Neural progenitor cell (in vitro differentiated cells): ENCODE measurements around the gene CLTB. TPM values are rescaled to one million over a fixed set of nuclear protein-coding genes. Genes with fewer than 3 reads are reported as not detected.

ENCODE experiments used
- DNase-seq: peaks from one replicate; pipeline ENCODE4 v3.0.0-alpha.2; 2016; ENCODE audit warnings: low spot score
- H2AFZ ChIP-seq: fragments of 200-600 bp; sonication (generic); replicated peaks from 2 replicates; pipeline ENCODE4 v1.6.1; 2016; ENCODE audit warnings: antibody characterized with exemption
- H3F3A ChIP-seq: fragments of 200-600 bp; sonication (generic); 2 replicates; pipeline ENCODE4 v1.6.1; 2016; ENCODE audit warnings: antibody characterized with exemption, low read depth
- H3K27ac ChIP-seq: fragments of 200-600 bp; sonication (generic); 2 replicates; pipeline ENCODE4 v1.5.1; 2016; ENCODE audit warnings: mild to moderate bottlenecking
- H3K27me3 ChIP-seq: fragments of 200-600 bp; sonication (generic); 2 replicates; pipeline ENCODE4 v1.6.1; 2016; ENCODE audit warnings: mild to moderate bottlenecking, moderate library complexity
- H3K36me3 ChIP-seq: fragments of 200-600 bp; sonication (generic); 2 replicates; pipeline ENCODE4 v1.5.1; 2016
- H3K4me1 ChIP-seq: fragments of 200-600 bp; sonication (generic); 2 replicates; pipeline ENCODE4 v1.6.1; 2016; ENCODE audit warnings: mixed run types
- H3K4me2 ChIP-seq: fragments of 200-600 bp; sonication (generic); 2 replicates; pipeline ENCODE4 v1.6.1; 2016
- H3K4me3 ChIP-seq: fragments of 200-600 bp; sonication (generic); 2 replicates; pipeline ENCODE4 v1.5.1; 2016
- H3K79me2 ChIP-seq: fragments of 200-600 bp; sonication (generic); 2 replicates; pipeline ENCODE4 v1.6.1; 2016; ENCODE audit warnings: low read depth
- H3K9ac ChIP-seq: fragments of 200-600 bp; sonication (generic); 2 replicates; pipeline ENCODE4 v1.6.1; 2016
- H3K9me3 ChIP-seq: fragments of 200-600 bp; sonication (generic); 2 replicates; pipeline ENCODE4 v1.5.1; 2016; ENCODE audit warnings: low read depth
- H4K20me1 ChIP-seq: fragments of 200-600 bp; sonication (generic); 2 replicates; pipeline ENCODE4 v1.6.1; 2016; ENCODE audit warnings: low read depth
- H3K27ac Mint-ChIP-seq: 3 replicates; pipeline ENCODE4 v1.8.0; 2021; ENCODE audit warnings: mixed read lengths
- H3K27me3 Mint-ChIP-seq: 2 replicates; pipeline ENCODE4 v1.8.0; 2022; ENCODE audit warnings: low read depth, mild to moderate bottlenecking, inconsistent platforms, moderate library complexity, mixed read lengths; ENCODE audit not compliant: insufficient read depth
- H3K36me3 Mint-ChIP-seq: 3 replicates; pipeline ENCODE4 v1.8.0; 2021; ENCODE audit warnings: mixed read lengths
- H3K4me1 Mint-ChIP-seq: 3 replicates; pipeline ENCODE4 v1.8.0; 2021; ENCODE audit warnings: mixed read lengths
- H3K4me3 Mint-ChIP-seq: 3 replicates; pipeline ENCODE4 v1.8.0; 2021; ENCODE audit warnings: mild to moderate bottlenecking, moderate library complexity, mixed read lengths
- H3K9me3 Mint-ChIP-seq: 3 replicates; pipeline ENCODE4 v1.8.0; 2020; ENCODE audit warnings: mixed read lengths
- EZH2 ChIP-seq: fragments of 200-600 bp; sonication (generic); IDR thresholded peaks from 2 replicates; pipeline ENCODE4 v1.6.1; 2017; ENCODE audit warnings: antibody characterized with exemption, mild to moderate bottlenecking, moderate library complexity
- EZH2phosphoT487 ChIP-seq: fragments of 200-600 bp; sonication (generic); IDR thresholded peaks from 2 replicates; pipeline ENCODE4 v1.6.1; 2017; ENCODE audit warnings: antibody characterized with exemption
- total RNA-seq: library from RNA; depleted of rRNA; stranded (reverse); fragments of >200 nt; gene quantifications from 2 replicates; pipeline ENCODE4 v1.2.3, GENCODE V29; 2015; ENCODE audit warnings: low replicate concordance
- TF ChIP-seq, protein P1 (sequence below): fragments of 200-600 bp; sonication (generic); IDR thresholded peaks from 2 replicates; pipeline ENCODE4 v1.5.1; 2017; ENCODE audit warnings: antibody characterized with exemption, mild to moderate bottlenecking

CLTB gene
- total RNA-seq, 1 donor from 2014 or later, result 12.6 TPM

- peaks cover 2% of the 10 kb centered on the region for H3K36me3 Mint-ChIP-seq
- peaks cover 8% of the 10 kb centered on the region for H4K20me1 ChIP-seq
Observed at GRCh38 chr5:176383961-176384360, 32.4 kb downstream of the CLTB start.

GRCh38 chr5:176383248-176383905 lies 33.0 kb downstream of the CLTB start:
- Mint-ChIP-seq H3K9me3 (no peaks in the 10 kb centered on the region), H3K36me3 (peaks cover 2% of the 10 kb centered on the region), H3K27me3 (peaks cover 1% of the 10 kb centered on the region), H3K4me1 (peaks cover 15% of the 10 kb centered on the region), H3K27ac (no peak overlapping the region), H3K4me3 (no peak overlapping the region)
- Histone ChIP-seq H3K79me2 (peaks cover 29% of the 10 kb centered on the region), H3K9ac (no peak overlapping the region), H3K9me3 (no peaks in the 10 kb centered on the region), H3K4me2 (no peak overlapping the region), H3K27ac (no peak overlapping the region), H4K20me1 (peaks cover 8% of the 10 kb centered on the region), H3F3A (no peaks in the 10 kb centered on the region), H3K4me1 (peaks cover 7% of the 10 kb centered on the region), H2AFZ (no peak overlapping the region), H3K4me3 (no peak overlapping the region), H3K36me3 (no peaks in the 10 kb centered on the region), H3K27me3 (no peaks in the 10 kb centered on the region)
- DNase-seq, result no peak
- TF ChIP-seq, protein P1, sequence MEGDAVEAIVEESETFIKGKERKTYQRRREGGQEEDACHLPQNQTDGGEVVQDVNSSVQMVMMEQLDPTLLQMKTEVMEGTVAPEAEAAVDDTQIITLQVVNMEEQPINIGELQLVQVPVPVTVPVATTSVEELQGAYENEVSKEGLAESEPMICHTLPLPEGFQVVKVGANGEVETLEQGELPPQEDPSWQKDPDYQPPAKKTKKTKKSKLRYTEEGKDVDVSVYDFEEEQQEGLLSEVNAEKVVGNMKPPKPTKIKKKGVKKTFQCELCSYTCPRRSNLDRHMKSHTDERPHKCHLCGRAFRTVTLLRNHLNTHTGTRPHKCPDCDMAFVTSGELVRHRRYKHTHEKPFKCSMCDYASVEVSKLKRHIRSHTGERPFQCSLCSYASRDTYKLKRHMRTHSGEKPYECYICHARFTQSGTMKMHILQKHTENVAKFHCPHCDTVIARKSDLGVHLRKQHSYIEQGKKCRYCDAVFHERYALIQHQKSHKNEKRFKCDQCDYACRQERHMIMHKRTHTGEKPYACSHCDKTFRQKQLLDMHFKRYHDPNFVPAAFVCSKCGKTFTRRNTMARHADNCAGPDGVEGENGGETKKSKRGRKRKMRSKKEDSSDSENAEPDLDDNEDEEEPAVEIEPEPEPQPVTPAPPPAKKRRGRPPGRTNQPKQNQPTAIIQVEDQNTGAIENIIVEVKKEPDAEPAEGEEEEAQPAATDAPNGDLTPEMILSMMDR, result no peak
- TF ChIP-seq EZH2, result no peak
- no peak for TF ChIP-seq EZH2phosphoT487

More at GRCh38 chr5:176383961-176384360, 32.4 kb downstream of the CLTB start:
- Histone ChIP-seq H3K27me3 (no peaks in the 10 kb centered on the region), H2AFZ (no peak overlapping the region), H3K9me3 (no peaks in the 10 kb centered on the region), H3K36me3 (no peaks in the 10 kb centered on the region), H3F3A (no peaks in the 10 kb centered on the region), H3K4me1 (peaks cover 7% of the 10 kb centered on the region), H3K4me2 (no peak overlapping the region), H3K9ac (no peak overlapping the region), H3K4me3 (no peak overlapping the region), H3K27ac (no peak overlapping the region), H3K79me2 (peaks cover 29% of the 10 kb centered on the region)
- DNase-seq, result no peak
- H3K9me3 Mint-ChIP-seq, result no peaks in the 10 kb centered on the region
- H3K27ac Mint-ChIP-seq, result no peak overlapping the region
- H3K27me3 Mint-ChIP-seq, result peaks cover 7% of the 10 kb centered on the region
- no peak overlapping the region for H3K4me3 Mint-ChIP-seq
- H3K4me1 Mint-ChIP-seq, result peaks cover 15% of the 10 kb centered on the region
- TF ChIP-seq, protein P1, result no peak
- no peak for TF ChIP-seq EZH2phosphoT487
- no peak for TF ChIP-seq EZH2

GRCh38 chr5:176382721-176383120 lies 33.6 kb downstream of the CLTB start:
- Mint-ChIP-seq H3K4me3 (no peak overlapping the region), H3K36me3 (peaks cover 2% of the 10 kb centered on the region), H3K9me3 (no peaks in the 10 kb centered on the region), H3K4me1 (peaks cover 12% of the 10 kb centered on the region), H3K27me3 (no peaks in the 10 kb centered on the region), H3K27ac (no peak overlapping the region)
- Histone ChIP-seq H3K79me2 (peaks cover 23% of the 10 kb centered on the region), H3K9ac (no peak overlapping the region), H3K36me3 (no peaks in the 10 kb centered on the region), H3K4me1 (peaks cover 7% of the 10 kb centered on the region), H3K9me3 (no peaks in the 10 kb centered on the region), H3K27me3 (no peaks in the 10 kb centered on the region), H3K4me2 (no peak overlapping the region), H3K4me3 (no peak overlapping the region), H2AFZ (no peak overlapping the region), H4K20me1 (peaks cover 7% of the 10 kb centered on the region), H3F3A (no peaks in the 10 kb centered on the region), H3K27ac (no peak overlapping the region)
- DNase-seq, result no peak
- TF ChIP-seq, protein P1, result no peak
- TF ChIP-seq EZH2, result no peak
- no peak for TF ChIP-seq EZH2phosphoT487
